WTC11 (cell line): Measurements from ENCODE around the gene KRTAP10-4.

Source experiments
- TF ChIP-seq, protein P1 (sequence below): sonication (generic); formaldehyde crosslinking; IDR thresholded peaks from 2 replicates; pipeline ENCODE4 v1.8.1; 2022; ENCODE audit warnings: low read depth, missing genetic modification reagents, borderline replicate concordance
- TF ChIP-seq, protein P2 (sequence below): sonication (generic); formaldehyde crosslinking; IDR thresholded peaks from 2 replicates; pipeline ENCODE4 v1.8.1; 2023; ENCODE audit warnings: mild to moderate bottlenecking, moderate library complexity, missing genetic modification reagents
- TF ChIP-seq, protein P3 (sequence below): sonication (generic); formaldehyde crosslinking; IDR thresholded peaks from 2 replicates; pipeline ENCODE4 v1.8.0; 2022; ENCODE audit warnings: missing genetic modification reagents
- TF ChIP-seq, protein P4 (sequence below): sonication (generic); formaldehyde crosslinking; IDR thresholded peaks from 2 replicates; pipeline ENCODE4 v1.8.0; 2022; ENCODE audit warnings: mild to moderate bottlenecking, missing genetic modification reagents
- TF ChIP-seq, protein P5 (sequence below): fragments of 200-600 bp; IDR thresholded peaks from 2 replicates; pipeline ENCODE4 v1.8.0; 2022; ENCODE audit warnings: antibody characterized with exemption

DNA sequence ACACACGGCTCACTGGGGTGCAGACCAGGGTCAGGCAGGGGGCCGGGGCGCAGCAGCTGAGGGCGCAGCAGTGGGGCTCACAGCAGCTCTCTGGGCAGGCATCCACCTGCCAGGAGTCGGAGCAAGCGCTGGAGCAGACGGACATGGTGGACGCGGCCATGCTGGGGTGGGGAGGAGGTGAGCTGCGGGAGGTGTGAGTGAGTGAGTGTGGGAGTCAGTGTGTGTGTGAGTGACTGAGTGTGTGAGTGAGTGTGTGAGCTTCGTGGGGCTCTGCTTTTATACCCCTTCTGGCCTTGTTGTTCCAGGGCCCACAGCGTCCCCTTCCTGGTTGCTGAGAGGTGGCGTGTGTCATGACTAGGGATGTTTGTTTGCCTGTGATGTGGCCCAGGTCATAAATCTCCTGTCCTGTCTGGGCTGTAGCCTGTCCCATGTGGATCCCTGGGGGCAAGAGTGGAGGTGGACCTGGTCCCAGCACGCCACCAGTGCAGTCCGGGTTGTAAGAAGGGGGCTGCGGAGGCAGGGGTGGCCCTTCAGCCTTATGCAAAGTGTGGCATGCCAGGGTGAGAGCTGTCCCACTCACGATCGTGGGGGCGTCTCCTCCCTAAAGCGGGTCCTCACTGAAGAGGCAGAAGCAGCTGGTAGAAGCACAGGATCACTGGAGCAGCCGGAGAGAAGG, 33.4 kb upstream of the KRTAP10-4 start, which contains the start of gene KRTAP10-1:
- TF ChIP-seq, protein P1, sequence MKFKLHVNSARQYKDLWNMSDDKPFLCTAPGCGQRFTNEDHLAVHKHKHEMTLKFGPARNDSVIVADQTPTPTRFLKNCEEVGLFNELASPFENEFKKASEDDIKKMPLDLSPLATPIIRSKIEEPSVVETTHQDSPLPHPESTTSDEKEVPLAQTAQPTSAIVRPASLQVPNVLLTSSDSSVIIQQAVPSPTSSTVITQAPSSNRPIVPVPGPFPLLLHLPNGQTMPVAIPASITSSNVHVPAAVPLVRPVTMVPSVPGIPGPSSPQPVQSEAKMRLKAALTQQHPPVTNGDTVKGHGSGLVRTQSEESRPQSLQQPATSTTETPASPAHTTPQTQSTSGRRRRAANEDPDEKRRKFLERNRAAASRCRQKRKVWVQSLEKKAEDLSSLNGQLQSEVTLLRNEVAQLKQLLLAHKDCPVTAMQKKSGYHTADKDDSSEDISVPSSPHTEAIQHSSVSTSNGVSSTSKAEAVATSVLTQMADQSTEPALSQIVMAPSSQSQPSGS (CRISPR knock-in tag) = no peak
- TF ChIP-seq, protein P2, sequence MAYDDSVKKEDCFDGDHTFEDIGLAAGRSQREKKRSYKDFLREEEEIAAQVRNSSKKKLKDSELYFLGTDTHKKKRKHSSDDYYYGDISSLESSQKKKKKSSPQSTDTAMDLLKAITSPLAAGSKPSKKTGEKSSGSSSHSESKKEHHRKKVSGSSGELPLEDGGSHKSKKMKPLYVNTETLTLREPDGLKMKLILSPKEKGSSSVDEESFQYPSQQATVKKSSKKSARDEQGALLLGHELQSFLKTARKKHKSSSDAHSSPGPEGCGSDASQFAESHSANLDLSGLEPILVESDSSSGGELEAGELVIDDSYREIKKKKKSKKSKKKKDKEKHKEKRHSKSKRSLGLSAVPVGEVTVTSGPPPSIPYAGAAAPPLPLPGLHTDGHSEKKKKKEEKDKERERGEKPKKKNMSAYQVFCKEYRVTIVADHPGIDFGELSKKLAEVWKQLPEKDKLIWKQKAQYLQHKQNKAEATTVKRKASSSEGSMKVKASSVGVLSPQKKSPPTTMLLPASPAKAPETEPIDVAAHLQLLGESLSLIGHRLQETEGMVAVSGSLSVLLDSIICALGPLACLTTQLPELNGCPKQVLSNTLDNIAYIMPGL (CRISPR knock-in tag) = no peak
- TF ChIP-seq, protein P3, sequence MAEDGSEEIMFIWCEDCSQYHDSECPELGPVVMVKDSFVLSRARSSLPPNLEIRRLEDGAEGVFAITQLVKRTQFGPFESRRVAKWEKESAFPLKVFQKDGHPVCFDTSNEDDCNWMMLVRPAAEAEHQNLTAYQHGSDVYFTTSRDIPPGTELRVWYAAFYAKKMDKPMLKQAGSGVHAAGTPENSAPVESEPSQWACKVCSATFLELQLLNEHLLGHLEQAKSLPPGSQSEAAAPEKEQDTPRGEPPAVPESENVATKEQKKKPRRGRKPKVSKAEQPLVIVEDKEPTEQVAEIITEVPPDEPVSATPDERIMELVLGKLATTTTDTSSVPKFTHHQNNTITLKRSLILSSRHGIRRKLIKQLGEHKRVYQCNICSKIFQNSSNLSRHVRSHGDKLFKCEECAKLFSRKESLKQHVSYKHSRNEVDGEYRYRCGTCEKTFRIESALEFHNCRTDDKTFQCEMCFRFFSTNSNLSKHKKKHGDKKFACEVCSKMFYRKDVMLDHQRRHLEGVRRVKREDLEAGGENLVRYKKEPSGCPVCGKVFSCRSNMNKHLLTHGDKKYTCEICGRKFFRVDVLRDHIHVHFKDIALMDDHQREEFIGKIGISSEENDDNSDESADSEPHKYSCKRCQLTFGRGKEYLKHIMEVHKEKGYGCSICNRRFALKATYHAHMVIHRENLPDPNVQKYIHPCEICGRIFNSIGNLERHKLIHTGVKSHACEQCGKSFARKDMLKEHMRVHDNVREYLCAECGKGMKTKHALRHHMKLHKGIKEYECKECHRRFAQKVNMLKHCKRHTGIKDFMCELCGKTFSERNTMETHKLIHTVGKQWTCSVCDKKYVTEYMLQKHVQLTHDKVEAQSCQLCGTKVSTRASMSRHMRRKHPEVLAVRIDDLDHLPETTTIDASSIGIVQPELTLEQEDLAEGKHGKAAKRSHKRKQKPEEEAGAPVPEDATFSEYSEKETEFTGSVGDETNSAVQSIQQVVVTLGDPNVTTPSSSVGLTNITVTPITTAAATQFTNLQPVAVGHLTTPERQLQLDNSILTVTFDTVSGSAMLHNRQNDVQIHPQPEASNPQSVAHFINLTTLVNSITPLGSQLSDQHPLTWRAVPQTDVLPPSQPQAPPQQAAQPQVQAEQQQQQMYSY (CRISPR knock-in tag) = no peak
- TF ChIP-seq, protein P4, sequence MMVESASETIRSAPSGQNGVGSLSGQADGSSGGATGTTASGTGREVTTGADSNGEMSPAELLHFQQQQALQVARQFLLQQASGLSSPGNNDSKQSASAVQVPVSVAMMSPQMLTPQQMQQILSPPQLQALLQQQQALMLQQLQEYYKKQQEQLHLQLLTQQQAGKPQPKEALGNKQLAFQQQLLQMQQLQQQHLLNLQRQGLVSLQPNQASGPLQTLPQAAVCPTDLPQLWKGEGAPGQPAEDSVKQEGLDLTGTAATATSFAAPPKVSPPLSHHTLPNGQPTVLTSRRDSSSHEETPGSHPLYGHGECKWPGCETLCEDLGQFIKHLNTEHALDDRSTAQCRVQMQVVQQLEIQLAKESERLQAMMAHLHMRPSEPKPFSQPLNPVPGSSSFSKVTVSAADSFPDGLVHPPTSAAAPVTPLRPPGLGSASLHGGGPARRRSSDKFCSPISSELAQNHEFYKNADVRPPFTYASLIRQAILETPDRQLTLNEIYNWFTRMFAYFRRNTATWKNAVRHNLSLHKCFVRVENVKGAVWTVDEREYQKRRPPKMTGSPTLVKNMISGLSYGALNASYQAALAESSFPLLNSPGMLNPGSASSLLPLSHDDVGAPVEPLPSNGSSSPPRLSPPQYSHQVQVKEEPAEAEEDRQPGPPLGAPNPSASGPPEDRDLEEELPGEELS (CRISPR knock-in tag) = no peak
- TF ChIP-seq, protein P5, sequence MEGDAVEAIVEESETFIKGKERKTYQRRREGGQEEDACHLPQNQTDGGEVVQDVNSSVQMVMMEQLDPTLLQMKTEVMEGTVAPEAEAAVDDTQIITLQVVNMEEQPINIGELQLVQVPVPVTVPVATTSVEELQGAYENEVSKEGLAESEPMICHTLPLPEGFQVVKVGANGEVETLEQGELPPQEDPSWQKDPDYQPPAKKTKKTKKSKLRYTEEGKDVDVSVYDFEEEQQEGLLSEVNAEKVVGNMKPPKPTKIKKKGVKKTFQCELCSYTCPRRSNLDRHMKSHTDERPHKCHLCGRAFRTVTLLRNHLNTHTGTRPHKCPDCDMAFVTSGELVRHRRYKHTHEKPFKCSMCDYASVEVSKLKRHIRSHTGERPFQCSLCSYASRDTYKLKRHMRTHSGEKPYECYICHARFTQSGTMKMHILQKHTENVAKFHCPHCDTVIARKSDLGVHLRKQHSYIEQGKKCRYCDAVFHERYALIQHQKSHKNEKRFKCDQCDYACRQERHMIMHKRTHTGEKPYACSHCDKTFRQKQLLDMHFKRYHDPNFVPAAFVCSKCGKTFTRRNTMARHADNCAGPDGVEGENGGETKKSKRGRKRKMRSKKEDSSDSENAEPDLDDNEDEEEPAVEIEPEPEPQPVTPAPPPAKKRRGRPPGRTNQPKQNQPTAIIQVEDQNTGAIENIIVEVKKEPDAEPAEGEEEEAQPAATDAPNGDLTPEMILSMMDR = no peak
